Gastrocnemius medialis (tissue), 4 donors: ENCODE results near the gene SUSD1.

Experiments
- POLR2A ChIP-seq, 2 donors: fragments of 450-650 bp; IDR thresholded peaks; one replicate each; pipeline ENCODE4 v1.6.1; 2017; ENCODE audit warnings: antibody characterized with exemption in 2 of 2, mild to moderate bottlenecking in 2 of 2, moderate library complexity in 2 of 2
- TF ChIP-seq, protein P1 (sequence below), 5 experiments: fragments of 450-650 bp in 3 of 5; fragments of 200-600 bp in 2 of 5; sonication (generic) in 2 of 5; IDR thresholded peaks in 4 of 5; conservative IDR thresholded peaks in 1 of 5; 1 replicate in 4 of 5; 2 replicates in 1 of 5; pipeline ENCODE4 v1.5.1; 2016 to 2019; ENCODE audit warnings: antibody characterized with exemption in 5 of 5, mild to moderate bottlenecking in 3 of 5, moderate library complexity in 3 of 5

DNA sequence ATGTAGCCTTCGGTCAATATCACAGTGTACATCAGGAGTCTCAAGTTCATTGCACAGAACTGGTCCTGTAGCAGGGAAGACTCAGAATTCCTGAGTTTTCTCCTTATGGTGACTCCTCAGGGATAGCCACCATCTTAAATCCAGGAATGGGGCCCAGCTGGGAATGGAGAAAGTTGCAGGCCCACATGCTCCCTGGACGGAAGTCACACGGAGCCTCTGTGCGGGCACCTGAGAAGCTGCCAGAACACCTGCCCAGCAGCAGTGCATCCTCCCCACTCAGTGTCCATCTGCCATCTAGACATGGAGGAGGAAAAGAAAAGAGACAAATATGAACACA is 133.9 kb downstream of the SUSD1 start:
- TF ChIP-seq, protein P1, sequence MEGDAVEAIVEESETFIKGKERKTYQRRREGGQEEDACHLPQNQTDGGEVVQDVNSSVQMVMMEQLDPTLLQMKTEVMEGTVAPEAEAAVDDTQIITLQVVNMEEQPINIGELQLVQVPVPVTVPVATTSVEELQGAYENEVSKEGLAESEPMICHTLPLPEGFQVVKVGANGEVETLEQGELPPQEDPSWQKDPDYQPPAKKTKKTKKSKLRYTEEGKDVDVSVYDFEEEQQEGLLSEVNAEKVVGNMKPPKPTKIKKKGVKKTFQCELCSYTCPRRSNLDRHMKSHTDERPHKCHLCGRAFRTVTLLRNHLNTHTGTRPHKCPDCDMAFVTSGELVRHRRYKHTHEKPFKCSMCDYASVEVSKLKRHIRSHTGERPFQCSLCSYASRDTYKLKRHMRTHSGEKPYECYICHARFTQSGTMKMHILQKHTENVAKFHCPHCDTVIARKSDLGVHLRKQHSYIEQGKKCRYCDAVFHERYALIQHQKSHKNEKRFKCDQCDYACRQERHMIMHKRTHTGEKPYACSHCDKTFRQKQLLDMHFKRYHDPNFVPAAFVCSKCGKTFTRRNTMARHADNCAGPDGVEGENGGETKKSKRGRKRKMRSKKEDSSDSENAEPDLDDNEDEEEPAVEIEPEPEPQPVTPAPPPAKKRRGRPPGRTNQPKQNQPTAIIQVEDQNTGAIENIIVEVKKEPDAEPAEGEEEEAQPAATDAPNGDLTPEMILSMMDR (IDR thresholded peaks at IDR 0.05 in 4 of 5, conservative IDR thresholded peaks at IDR 0.05 in 1 of 5): no peak
- no peak for TF ChIP-seq POLR2A (IDR thresholded peaks at IDR 0.05)
